Renal cortical epithelial cell (primary cell): ENCODE data around the gene MRPS23. TPM values are rescaled to one million over a fixed set of nuclear protein-coding genes. Genes with fewer than 3 reads are reported as not detected.

Source experiments
- DNase-seq: peaks from one replicate; pipeline ENCODE4 v3.0.0-alpha.2; 2011; ENCODE audit warnings: low read depth
- total RNA-seq: library from RNA; depleted of rRNA; stranded (reverse); fragments of >200 nt; gene quantifications from 2 replicates; pipeline ENCODE4 v1.2.3, GENCODE V29; 2014

MRPS23 gene
- total RNA-seq, 1 donor from 2014 or later = 20.2 TPM

DNA sequence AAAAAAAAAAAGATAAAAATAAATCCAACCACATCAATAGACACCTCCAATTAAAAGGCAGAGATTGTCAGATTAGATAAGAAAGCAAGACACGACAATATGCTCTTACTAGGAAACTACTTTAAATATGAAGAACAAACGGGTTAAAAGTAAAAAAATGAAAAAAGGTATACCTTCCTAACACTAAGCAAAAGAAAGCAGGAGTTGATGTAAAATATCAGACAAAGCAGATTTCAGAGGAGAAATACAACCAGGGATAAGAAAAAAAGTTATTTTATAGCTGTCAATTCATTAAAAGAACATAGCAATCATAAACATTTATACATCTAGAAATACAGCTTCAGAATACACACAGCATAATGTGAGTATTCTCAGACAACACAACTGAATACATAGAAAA is 55.0 kb downstream of the MRPS23 start:
- no peak for DNase-seq

DNA sequence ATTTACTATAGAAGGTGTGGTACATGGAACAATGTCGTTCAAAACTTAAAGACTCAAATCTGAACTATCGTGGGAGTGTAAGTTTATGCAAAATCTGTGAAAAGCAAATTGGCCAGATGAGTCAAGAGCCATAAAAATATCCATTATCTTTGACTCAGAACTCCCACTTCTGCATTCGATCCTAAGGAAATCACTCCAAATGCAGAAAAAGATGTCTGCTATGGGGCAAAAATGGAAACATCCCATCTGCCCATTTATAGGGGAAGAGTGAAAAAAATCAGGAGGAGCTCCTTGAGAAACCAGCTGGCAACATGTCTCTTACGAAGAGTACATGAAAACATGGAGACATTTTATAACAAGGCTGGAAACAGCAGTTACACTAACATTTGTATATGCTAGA is 61.1 kb downstream of the MRPS23 start:
- DNase-seq = no peak

DNA sequence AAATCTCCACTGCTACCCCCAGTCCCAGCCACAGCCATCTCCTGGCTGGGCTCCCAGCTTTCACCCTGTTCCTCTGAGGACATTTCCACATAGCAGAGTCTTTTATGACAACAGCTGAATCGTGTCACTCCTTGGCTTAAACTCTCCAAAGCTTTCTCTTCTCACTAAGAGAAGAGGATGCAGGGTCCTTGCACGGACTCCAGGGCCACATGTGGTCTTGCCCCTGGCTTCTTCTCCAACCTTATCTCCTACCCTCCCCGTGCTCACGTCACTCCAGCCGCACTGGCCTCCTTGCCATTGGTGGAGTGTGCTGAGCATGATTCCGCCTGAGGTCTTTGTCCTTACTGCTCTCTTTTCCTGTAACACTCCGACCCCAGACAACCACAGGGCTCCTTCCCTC is 64.8 kb downstream of the MRPS23 start:
- no peak for DNase-seq

Other genes with a start within 250 kb of the MRPS23 start
- gene CCDC182, start 104.7 kb downstream of the MRPS23 start, total RNA-seq = not detected in 2 replicates
- 10.1 and 20.1 TPM in 2 replicates for gene CUEDC1, start 105.4 kb upstream of the MRPS23 start, total RNA-seq
- gene VEZF1, start 138.2 kb upstream of the MRPS23 start, total RNA-seq = 45.8 and 79.1 TPM in 2 replicates
- 348 and 471 TPM in 2 replicates for gene SRSF1, start 157.2 kb upstream of the MRPS23 start, total RNA-seq
- gene DYNLL2, start 233.4 kb upstream of the MRPS23 start, total RNA-seq = 10.4 and 20.7 TPM in 2 replicates